PC-9 (cell line): Measurements from ENCODE around the gene ST6GALNAC3. TPM values are rescaled to one million over a fixed set of nuclear protein-coding genes. Genes with fewer than 3 reads are reported as not detected.
"Not testable (repeated sequence)": the region's sequence is repeated elsewhere in the genome, so short reads cannot be mapped to it uniquely, and the experiment has no call there.

Source experiments
- BruUV-seq: library from RNA; stranded (reverse); fragments of 400-500 nt; replicated peaks from 2 replicates; lab custom pipeline; 2021; lab: Mats Ljungman, UMichigan
- CTCF ChIA-PET: fragments of 300-600 bp; sonication (Branson Sonifier 250); formaldehyde crosslinking; loops from one replicate; lab custom pipeline; 2022; ENCODE audit warnings: antibody characterized with exemption; lab: Charles Lee
- POLR2A ChIA-PET: fragments of 300-600 bp; sonication (Branson Sonifier 250); formaldehyde crosslinking; loops from one replicate; lab custom pipeline; 2022; ENCODE audit warnings: antibody characterized with exemption; ENCODE audit not compliant: unreplicated experiment; lab: Charles Lee
- DNase-seq, 2 experiments: peaks; one replicate each; pipeline versions ENCODE4 v3.0.0 to v3.0.0-alpha.2; 2015 to 2022; ENCODE audit warnings: mixed read lengths in 1 of 2
- H2AFZ ChIP-seq: fragments of 200-600 bp; sonication (generic); 2 replicates; pipeline ENCODE4 v1.8.1; 2017; ENCODE audit warnings: antibody characterized with exemption
- H3F3A ChIP-seq: fragments of 200-600 bp; sonication (generic); 2 replicates; pipeline ENCODE4 v1.8.1; 2017; ENCODE audit warnings: antibody characterized with exemption, mild to moderate bottlenecking, low read depth; ENCODE audit not compliant: insufficient read depth
- H3K27ac ChIP-seq: fragments of 200-600 bp; sonication (generic); 2 replicates; pipeline ENCODE4 v1.6.1; 2016; ENCODE audit warnings: mixed run types
- H3K27me3 ChIP-seq: fragments of 200-600 bp; sonication (generic); 2 replicates; pipeline ENCODE4 v1.6.1; 2016; ENCODE audit warnings: low read depth, mixed run types; ENCODE audit not compliant: insufficient read depth
- H3K36me3 ChIP-seq: fragments of 200-600 bp; sonication (generic); 2 replicates; pipeline ENCODE4 v1.6.1; 2016; ENCODE audit warnings: low read depth, mixed run types
- H3K4me1 ChIP-seq: fragments of 200-600 bp; sonication (generic); replicated peaks from 2 replicates; pipeline ENCODE4 v1.6.1; 2016; ENCODE audit warnings: mixed run types; ENCODE audit not compliant: insufficient read depth
- H3K4me2 ChIP-seq: fragments of 200-600 bp; sonication (generic); 2 replicates; pipeline ENCODE4 v1.6.1; 2017; ENCODE audit warnings: mixed run types
- H3K4me3 ChIP-seq: fragments of 200-600 bp; sonication (generic); 2 replicates; pipeline ENCODE4 v1.6.1; 2016; ENCODE audit warnings: mixed run types
- H3K79me2 ChIP-seq: fragments of 200-600 bp; sonication (generic); 2 replicates; pipeline ENCODE4 v1.6.1; 2017; ENCODE audit warnings: low read depth, mixed run types
- H3K9me2 ChIP-seq: fragments of 200-600 bp; sonication (generic); 2 replicates; pipeline ENCODE4 v1.8.1; 2017; ENCODE audit warnings: mild to moderate bottlenecking; ENCODE audit not compliant: insufficient read depth
- H3K9me3 ChIP-seq: fragments of 200-600 bp; sonication (generic); 2 replicates; pipeline ENCODE4 v1.8.1; 2016; ENCODE audit warnings: low read depth; ENCODE audit not compliant: insufficient read depth
- H4K20me1 ChIP-seq: fragments of 200-600 bp; sonication (generic); 2 replicates; pipeline ENCODE4 v1.8.1; 2017; ENCODE audit not compliant: insufficient read depth
- EZH2 ChIP-seq: fragments of 200-600 bp; sonication (generic); IDR thresholded peaks from 2 replicates; pipeline ENCODE4 v1.8.0; 2017; ENCODE audit warnings: antibody characterized with exemption, low read depth
- intact Hi-C: fragments of 100-400 bp; cut with micrococcal nuclease; formaldehyde crosslinking; loops from one replicate; pipeline ENCODE4 v1.10.0; 2022; ENCODE audit not compliant: unreplicated experiment
- total RNA-seq: library from RNA; stranded (reverse); gene quantifications from 2 replicates; pipeline ENCODE4 v1.2.3, GENCODE V29; 2021
- TF ChIP-seq, protein P1 (sequence below): fragments of 200-600 bp; sonication (generic); conservative IDR thresholded peaks from 2 replicates; pipeline ENCODE4 v1.6.1; 2017; ENCODE audit warnings: mixed run types, antibody characterized with exemption, mild to moderate bottlenecking, moderate library complexity

Gene ST6GALNAC3
- total RNA-seq, 1 experiment from 2014 or later, result 0.04 TPM

DNA sequence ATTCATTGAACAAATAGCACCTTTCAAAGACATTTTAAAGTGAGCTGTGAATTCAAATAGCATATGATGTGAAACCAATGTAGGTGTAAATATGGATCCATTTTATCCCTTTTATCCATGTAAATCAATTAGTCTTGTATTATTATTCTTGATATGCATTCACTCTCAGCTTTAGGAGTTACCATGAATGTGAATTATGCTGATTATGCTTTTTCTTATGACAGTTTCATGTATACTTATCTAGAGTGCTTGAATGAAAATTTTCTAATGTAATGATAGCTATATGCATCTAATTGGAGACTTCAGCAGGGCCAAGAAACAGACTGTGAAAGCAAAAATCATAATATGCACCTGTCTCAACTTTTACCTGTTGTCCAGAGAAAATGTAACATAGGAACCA is 566.2 kb downstream of the ST6GALNAC3 start:
- H2AFZ ChIP-seq, result no peak overlapping the region
- H3K27me3 ChIP-seq, result no peaks in the 10 kb centered on the region
- CTCF ChIA-PET, result no interaction called here
- no peaks in the 10 kb centered on the region for H3K36me3 ChIP-seq
- intact Hi-C loops, result no loop called here
- H3F3A ChIP-seq, result no peaks in the 10 kb centered on the region
- no peaks in the 10 kb centered on the region for H4K20me1 ChIP-seq
- POLR2A ChIA-PET, result no interaction called here
- no peak overlapping the region for H3K27ac ChIP-seq
- H3K4me3 ChIP-seq, result no peak overlapping the region
- no peaks in the 10 kb centered on the region for H3K9me3 ChIP-seq
- no peak for TF ChIP-seq EZH2
- TF ChIP-seq, protein P1, sequence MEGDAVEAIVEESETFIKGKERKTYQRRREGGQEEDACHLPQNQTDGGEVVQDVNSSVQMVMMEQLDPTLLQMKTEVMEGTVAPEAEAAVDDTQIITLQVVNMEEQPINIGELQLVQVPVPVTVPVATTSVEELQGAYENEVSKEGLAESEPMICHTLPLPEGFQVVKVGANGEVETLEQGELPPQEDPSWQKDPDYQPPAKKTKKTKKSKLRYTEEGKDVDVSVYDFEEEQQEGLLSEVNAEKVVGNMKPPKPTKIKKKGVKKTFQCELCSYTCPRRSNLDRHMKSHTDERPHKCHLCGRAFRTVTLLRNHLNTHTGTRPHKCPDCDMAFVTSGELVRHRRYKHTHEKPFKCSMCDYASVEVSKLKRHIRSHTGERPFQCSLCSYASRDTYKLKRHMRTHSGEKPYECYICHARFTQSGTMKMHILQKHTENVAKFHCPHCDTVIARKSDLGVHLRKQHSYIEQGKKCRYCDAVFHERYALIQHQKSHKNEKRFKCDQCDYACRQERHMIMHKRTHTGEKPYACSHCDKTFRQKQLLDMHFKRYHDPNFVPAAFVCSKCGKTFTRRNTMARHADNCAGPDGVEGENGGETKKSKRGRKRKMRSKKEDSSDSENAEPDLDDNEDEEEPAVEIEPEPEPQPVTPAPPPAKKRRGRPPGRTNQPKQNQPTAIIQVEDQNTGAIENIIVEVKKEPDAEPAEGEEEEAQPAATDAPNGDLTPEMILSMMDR, result no peak
- no peak for DNase-seq
- BruUV-seq, result no TSS peak
- no peaks in the 10 kb centered on the region for H3K9me2 ChIP-seq
- no peaks in the 10 kb centered on the region for H3K79me2 ChIP-seq
- no peaks in the 10 kb centered on the region for H3K4me1 ChIP-seq
- no peak overlapping the region for H3K4me2 ChIP-seq

DNA sequence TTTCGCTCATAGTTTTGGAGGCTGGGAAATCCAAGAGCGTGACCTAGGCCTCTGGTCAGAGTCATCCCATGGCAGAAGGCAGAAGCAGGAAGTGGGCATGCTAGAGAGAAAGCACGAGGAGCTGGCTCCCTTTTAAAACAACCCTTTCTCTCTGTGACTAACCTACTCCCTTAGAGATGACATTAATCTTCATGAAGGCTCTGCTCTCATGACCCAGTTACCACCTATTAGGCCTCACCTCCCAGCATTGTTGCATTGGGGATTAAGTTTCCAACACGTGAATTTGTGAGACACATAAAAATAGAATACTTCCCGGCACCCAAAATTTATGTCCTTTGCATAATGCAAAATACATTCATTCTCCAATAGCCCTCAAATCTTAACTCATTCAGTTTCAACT is 569.6 kb downstream of the ST6GALNAC3 start:
- H3F3A ChIP-seq, result no peaks in the 10 kb centered on the region
- H3K4me3 ChIP-seq, result no peak overlapping the region
- ChIA-PET POLR2A (no interaction called here), CTCF (no interaction called here)
- H3K27ac ChIP-seq, result no peak overlapping the region
- no peak for DNase-seq
- intact Hi-C loops, result no loop called here
- no TSS peak for BruUV-seq
- no peaks in the 10 kb centered on the region for H3K9me2 ChIP-seq
- H4K20me1 ChIP-seq, result no peaks in the 10 kb centered on the region
- no peaks in the 10 kb centered on the region for H3K4me1 ChIP-seq
- H3K27me3 ChIP-seq, result no peaks in the 10 kb centered on the region
- no peaks in the 10 kb centered on the region for H3K36me3 ChIP-seq
- no peaks in the 10 kb centered on the region for H3K9me3 ChIP-seq
- no peaks in the 10 kb centered on the region for H3K79me2 ChIP-seq
- no peak overlapping the region for H3K4me2 ChIP-seq
- H2AFZ ChIP-seq, result no peak overlapping the region
- TF ChIP-seq, protein P1, result no peak
- TF ChIP-seq EZH2, result no peak

DNA sequence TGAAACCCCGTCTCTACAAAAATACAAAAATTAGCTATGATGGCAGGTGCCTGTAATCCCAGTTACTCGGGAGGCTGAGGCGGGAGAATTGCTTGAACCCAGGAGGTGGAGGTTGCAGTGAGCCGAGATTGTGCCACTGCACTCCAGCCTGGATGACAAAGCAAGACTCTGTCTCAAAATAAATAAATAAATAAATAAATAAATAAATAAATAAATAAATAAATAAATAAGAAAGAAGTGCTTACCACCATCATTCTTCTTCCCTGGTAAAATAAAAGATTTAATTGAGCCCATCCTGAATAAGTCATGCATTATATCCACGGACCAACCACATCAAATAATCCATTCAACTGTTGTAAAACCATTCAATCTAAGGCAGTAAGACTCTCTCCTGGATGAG is 578.3 kb downstream of the ST6GALNAC3 start:
- not testable (repeated sequence) for H3K9me3 ChIP-seq

DNA sequence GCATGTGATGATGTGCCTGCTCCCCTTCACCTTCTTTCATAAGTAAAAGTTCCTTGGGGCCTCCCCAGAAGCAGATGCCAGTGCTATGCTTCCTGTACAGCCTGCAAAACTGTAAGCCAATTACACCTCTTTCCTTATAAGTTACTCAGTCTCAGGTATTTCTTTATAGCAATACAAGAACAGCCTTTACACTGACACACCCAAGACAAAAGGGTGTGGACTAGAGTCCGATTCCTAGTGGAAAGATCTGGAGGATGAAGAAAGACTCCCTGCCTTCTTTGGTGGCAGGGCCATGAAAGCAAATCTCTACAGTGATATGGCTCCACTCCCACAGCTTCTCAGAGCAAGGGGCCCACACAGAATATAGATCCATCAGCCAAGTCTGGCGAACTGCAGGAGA is 583.1 kb downstream of the ST6GALNAC3 start:
- Histone ChIP-seq H3K4me2 (no peak overlapping the region), H3K9me3 (no peaks in the 10 kb centered on the region), H4K20me1 (no peaks in the 10 kb centered on the region), H3K36me3 (no peaks in the 10 kb centered on the region), H3F3A (no peaks in the 10 kb centered on the region), H2AFZ (no peak overlapping the region), H3K27me3 (no peaks in the 10 kb centered on the region), H3K9me2 (0 out of 2 replicates have a peak, but pooled peaks cover 5% of the 10 kb centered on the region), H3K4me1 (no peaks in the 10 kb centered on the region), H3K4me3 (no peak overlapping the region), H3K27ac (no peak overlapping the region), H3K79me2 (no peaks in the 10 kb centered on the region)
- no peak for DNase-seq
- no TSS peak for BruUV-seq
- ChIA-PET CTCF (no interaction called here), POLR2A (no interaction called here)
- TF ChIP-seq, protein P1, result no peak
- no peak for TF ChIP-seq EZH2
- intact Hi-C loops, result no loop called here

More for the DNA sequence above, 578.3 kb downstream of the ST6GALNAC3 start:
- H3K27me3 ChIP-seq, POLR2A ChIA-PET, H3K36me3 ChIP-seq, H3F3A ChIP-seq, H4K20me1 ChIP-seq, BruUV-seq, H3K4me2 ChIP-seq, CTCF ChIA-PET, H3K27ac ChIP-seq, H3K79me2 ChIP-seq, H3K4me1 ChIP-seq, H2AFZ ChIP-seq, DNase-seq, H3K4me3 ChIP-seq, intact Hi-C loops, H3K9me2 ChIP-seq: not testable (repeated sequence)
